H1 (cell line): ENCODE measurements around the gene SLX4IP. TPM values are rescaled to one million over a fixed set of nuclear protein-coding genes. Genes with fewer than 3 reads are reported as not detected.

ENCODE experiments used
- CTCF ChIA-PET: fragments of 300-600 bp; sonication (Branson Sonifier 250); formaldehyde crosslinking; loops from one replicate; lab custom pipeline; 2021; ENCODE audit not compliant: partially characterized antibody; lab: Charles Lee
- POLR2A ChIA-PET: fragments of 300-600 bp; sonication (Branson Sonifier 250); formaldehyde crosslinking; loops from one replicate; lab custom pipeline; 2021; ENCODE audit warnings: inconsistent platforms; ENCODE audit not compliant: partially characterized antibody; lab: Charles Lee
- DNase-seq, 2 experiments: peaks; one replicate each; pipeline versions ENCODE4 v3.0.0 to v3.0.0-alpha.2; 2010 to 2022; ENCODE audit warnings: low spot score in 2 of 2, low read depth in 1 of 2, mixed read lengths in 1 of 2
- FAIRE-seq: peaks from 2 replicates; lab custom pipeline; 2011; peaks lifted over from hg19 to GRCh38; lab: Jason Lieb, UNC
- H2AFZ ChIP-seq: 2 replicates; pipeline ENCODE4 v1.8.1; 2012; ENCODE audit warnings: low read length, inconsistent platforms
- H2AK5ac ChIP-seq: 2 replicates; pipeline ENCODE4 v1.6.1; 2013; ENCODE audit warnings: low read depth, low read length
- H2BK120ac ChIP-seq: replicated peaks from 2 replicates; pipeline ENCODE3; 2013; ENCODE audit warnings: low read depth, low read length, inconsistent platforms
- H2BK12ac ChIP-seq: 2 replicates; pipeline ENCODE4 v1.6.1; 2013; ENCODE audit warnings: low read depth, low read length
- H2BK15ac ChIP-seq: 2 replicates; pipeline ENCODE4 v1.6.1; 2013; ENCODE audit warnings: low read length
- H2BK20ac ChIP-seq: 2 replicates; pipeline ENCODE4 v1.6.1; 2013; ENCODE audit warnings: low read length
- H2BK5ac ChIP-seq: 2 replicates; pipeline ENCODE4 v1.6.1; 2013; ENCODE audit warnings: low read depth, low read length
- H3K14ac ChIP-seq: 2 replicates; pipeline ENCODE4 v1.6.1; 2013; ENCODE audit warnings: inconsistent platforms; ENCODE audit not compliant: insufficient read length
- H3K18ac ChIP-seq: 2 replicates; pipeline ENCODE4 v1.6.1; 2013; ENCODE audit warnings: low read length; ENCODE audit errors: extremely low read depth
- H3K23ac ChIP-seq: 2 replicates; pipeline ENCODE4 v1.6.1; 2013; ENCODE audit warnings: inconsistent platforms; ENCODE audit not compliant: insufficient read length
- H3K23me2 ChIP-seq: 2 replicates; pipeline ENCODE4 v1.6.1; 2013; ENCODE audit warnings: low read depth, low read length
- H3K27ac ChIP-seq: 2 replicates; pipeline ENCODE4 v1.6.1; 2011; ENCODE audit warnings: low read depth, low read length, inconsistent platforms
- H3K27me3 ChIP-seq, 4 experiments: replicated peaks in 1 of 4; 1 replicate in 1 of 4; 2 replicates in 3 of 4; pipeline versions ENCODE4 v1.6.1 to v1.8.1; 2011 to 2013; ENCODE audit warnings: low read length in 3 of 4, mild to moderate bottlenecking in 3 of 4, inconsistent platforms in 2 of 4, mixed read lengths in 2 of 4, moderate library complexity in 1 of 4; ENCODE audit not compliant: control insufficient read depth in 3 of 4, insufficient read depth in 3 of 4; ENCODE audit errors: extremely low read depth in 1 of 4
- H3K36me3 ChIP-seq, 4 experiments: 2 replicates each; pipeline versions ENCODE4 v1.6.1 to v1.8.1; 2011 to 2013; ENCODE audit warnings: mild to moderate bottlenecking in 4 of 4, low read length in 3 of 4, moderate library complexity in 2 of 4, control low read depth in 1 of 4, inconsistent platforms in 1 of 4; ENCODE audit not compliant: insufficient read depth in 4 of 4, control insufficient read depth in 2 of 4
- H3K4ac ChIP-seq: replicated peaks from 2 replicates; pipeline ENCODE3; 2013; ENCODE audit warnings: low read length, low read depth, mixed read lengths, inconsistent platforms; ENCODE audit not compliant: insufficient read length
- H3K4me1 ChIP-seq, 4 experiments: replicated peaks in 1 of 4; 1 replicate in 1 of 4; 2 replicates in 3 of 4; pipeline versions ENCODE4 v1.6.1 to v1.8.1; 2011 to 2013; ENCODE audit warnings: low read length in 3 of 4, inconsistent platforms in 2 of 4, mixed read lengths in 1 of 4; ENCODE audit not compliant: insufficient read depth in 4 of 4, control insufficient read depth in 3 of 4
- H3K4me2 ChIP-seq, 2 experiments: 2 replicates each; pipeline versions ENCODE4 v1.6.1 to v1.8.1; 2011 to 2013; ENCODE audit warnings: low read depth in 2 of 2, low read length in 2 of 2, control low read depth in 1 of 2, inconsistent platforms in 1 of 2, mild to moderate bottlenecking in 1 of 2; ENCODE audit not compliant: insufficient read depth in 1 of 2
- H3K4me3 ChIP-seq, 4 experiments: fragments of 200-600, 300-600 bp in 1 of 4; sonication (generic), shearing (Covaris generic), sonication (Bioruptor Twin) in 1 of 4; 2 replicates each; pipeline versions ENCODE4 v1.5.1 to v1.8.1; 2011 to 2016; ENCODE audit warnings: low read length in 4 of 4, low read depth in 3 of 4, control low read depth in 2 of 4, inconsistent platforms in 2 of 4, mild to moderate bottlenecking in 2 of 4, mixed read lengths in 1 of 4, moderate library complexity in 1 of 4; ENCODE audit not compliant: insufficient read depth in 2 of 4; ENCODE audit errors: extremely low read depth in 1 of 4
- H3K56ac ChIP-seq: replicated peaks from 2 replicates; pipeline ENCODE3; 2013; ENCODE audit warnings: low read depth, mild to moderate bottlenecking, mixed read lengths, low read length, inconsistent platforms; ENCODE audit not compliant: insufficient read length
- H3K79me1 ChIP-seq: 2 replicates; pipeline ENCODE4 v1.6.1; 2013; ENCODE audit warnings: low read depth, low read length, control low read depth
- H3K79me2 ChIP-seq, 2 experiments: 2 replicates each; pipeline versions ENCODE4 v1.6.1 to v1.8.1; 2012 to 2013; ENCODE audit warnings: low read length in 2 of 2, mild to moderate bottlenecking in 2 of 2, inconsistent platforms in 1 of 2; ENCODE audit not compliant: insufficient read depth in 2 of 2, control insufficient read depth in 1 of 2
- H3K9ac ChIP-seq, 4 experiments: replicated peaks in 1 of 4; 1 replicate in 1 of 4; 2 replicates in 3 of 4; pipeline versions ENCODE4 v1.6.1 to v1.8.1; 2011 to 2013; ENCODE audit warnings: low read depth in 3 of 4, low read length in 3 of 4, control low read depth in 2 of 4, mild to moderate bottlenecking in 2 of 4, moderate library complexity in 2 of 4, inconsistent platforms in 1 of 4; ENCODE audit errors: extremely low read depth in 1 of 4
- H3K9me3 ChIP-seq, 2 experiments: 2 replicates each; pipeline versions ENCODE4 v1.6.1 to v1.8.1; 2012 to 2013; ENCODE audit warnings: mild to moderate bottlenecking in 2 of 2, moderate library complexity in 2 of 2, control low read depth in 1 of 2, inconsistent platforms in 1 of 2, low read depth in 1 of 2, low read length in 1 of 2, mixed read lengths in 1 of 2; ENCODE audit not compliant: insufficient read depth in 2 of 2
- H4K20me1 ChIP-seq, 2 experiments: replicated peaks in 1 of 2; 2 replicates each; pipeline versions ENCODE3 to v1.8.1; 2011 to 2013; ENCODE audit warnings: inconsistent platforms in 2 of 2, low read length in 2 of 2, mild to moderate bottlenecking in 1 of 2; ENCODE audit not compliant: insufficient read depth in 2 of 2, control insufficient read depth in 1 of 2
- H4K5ac ChIP-seq: 2 replicates; pipeline ENCODE4 v1.6.1; 2013; ENCODE audit warnings: low read length, low read depth, mixed read lengths, inconsistent platforms; ENCODE audit not compliant: insufficient read length
- H4K8ac ChIP-seq: 2 replicates; pipeline ENCODE4 v1.8.0; 2013; ENCODE audit warnings: mild to moderate bottlenecking, moderate library complexity, low read length, inconsistent platforms; ENCODE audit not compliant: insufficient read depth; ENCODE audit errors: extremely low read depth
- H4K91ac ChIP-seq: replicated peaks from 2 replicates; pipeline ENCODE3; 2013; ENCODE audit warnings: low read length, mixed read lengths, inconsistent platforms; ENCODE audit not compliant: insufficient read length
- CHD2 ChIP-seq: IDR thresholded peaks from 2 replicates; pipeline ENCODE4 v1.6.1; 2012; ENCODE audit warnings: low read length, improper control_type of control experiment
- CREB1 ChIP-seq: IDR thresholded peaks from 2 replicates; pipeline ENCODE4 v1.6.1; 2012; ENCODE audit warnings: inconsistent platforms
- CTCF ChIP-seq, 3 experiments: IDR thresholded peaks; 1 replicate in 2 of 3; 2 replicates in 1 of 3; pipeline versions ENCODE4 v1.5.1 to v1.6.1; 2011; ENCODE audit warnings: low read length in 3 of 3, mild to moderate bottlenecking in 3 of 3, inconsistent platforms in 2 of 3, low read depth in 1 of 3, moderate library complexity in 1 of 3; ENCODE audit not compliant: insufficient read depth in 1 of 3; ENCODE audit errors: control extremely low read depth in 1 of 3
- JUN ChIP-seq: IDR thresholded peaks from 2 replicates; pipeline ENCODE4 v1.6.1; 2011; ENCODE audit warnings: low read depth, mild to moderate bottlenecking, improper control_type of control experiment, low read length
- JUND ChIP-seq: IDR thresholded peaks from 2 replicates; pipeline ENCODE4 v1.6.1; 2011; ENCODE audit warnings: mild to moderate bottlenecking, improper control_type of control experiment, low read length
- KDM5A ChIP-seq: fragments of 200-600 bp; IDR thresholded peaks from 2 replicates; pipeline ENCODE4 v1.7.1; 2012; ENCODE audit warnings: mild to moderate bottlenecking, low read length, inconsistent platforms, mixed read lengths
- NRF1 ChIP-seq: IDR thresholded peaks from 2 replicates; pipeline ENCODE4 v1.6.1; 2011; ENCODE audit warnings: mild to moderate bottlenecking, low read depth, low read length, improper control_type of control experiment
- POLR2AphosphoS5 ChIP-seq: IDR thresholded peaks from 2 replicates; pipeline ENCODE4 v1.6.1; 2011; ENCODE audit warnings: low read depth, low read length
- POU5F1 ChIP-seq: IDR thresholded peaks from 2 replicates; pipeline ENCODE4 v1.6.1; 2011; ENCODE audit warnings: low read depth, mild to moderate bottlenecking, low read length, moderate library complexity
- RXRA ChIP-seq: IDR thresholded peaks from 2 replicates; pipeline ENCODE4 v1.6.1; 2011; ENCODE audit warnings: low read depth, mild to moderate bottlenecking, low read length, moderate library complexity; ENCODE audit not compliant: insufficient read depth
- SAP30 ChIP-seq: fragments of 300-600 bp; sonication (generic); IDR thresholded peaks from 2 replicates; pipeline ENCODE4 v1.7.1; 2012; ENCODE audit warnings: low read length, moderate library complexity, mild to moderate bottlenecking, inconsistent platforms; ENCODE audit not compliant: insufficient read depth, insufficient replicate concordance
- SP1 ChIP-seq: IDR thresholded peaks from 2 replicates; pipeline ENCODE4 v1.6.1; 2011; ENCODE audit warnings: low read depth, low read length
- SP4 ChIP-seq: IDR thresholded peaks from 2 replicates; pipeline ENCODE4 v1.6.1; 2012; ENCODE audit warnings: low read length, inconsistent platforms
- TEAD4 ChIP-seq: IDR thresholded peaks from 2 replicates; pipeline ENCODE4 v1.6.1; 2012; ENCODE audit warnings: low read depth, low read length, inconsistent platforms, mixed read lengths
- WGBS, 2 experiments: shearing (Covaris generic) in 1 of 2; methylation state at CpG; one replicate each; pipeline versions ENCODE4 v1.1.6 to v1.1.7; 2013 to 2015; ENCODE audit warnings: low lambda C conversion rate in 2 of 2, mixed read lengths in 2 of 2, inconsistent platforms in 1 of 2, low coverage in 1 of 2, missing lambda C conversion rate in 1 of 2; ENCODE audit not compliant: insufficient replicate concordance in 2 of 2, insufficient coverage in 1 of 2, insufficient read length in 1 of 2; ENCODE audit errors: extremely low coverage in 1 of 2, missing lambda C conversion rate in 1 of 2; 5-methylcytosine and 5-hydroxymethylcytosine counted together
- polyA plus RNA-seq, 7 experiments: library from polyadenylated mRNA; depleted of rRNA in 3 of 7; stranded (reverse) in 5 of 7; unstranded in 2 of 7; fragments of >200 nt in 5 of 7; fragments of 200-250 nt in 2 of 7; gene quantifications; 1 replicate in 5 of 7; 2 replicates in 1 of 7; 4 replicates in 1 of 7; pipeline versions ENCODE4 v1.2.1 to v1.2.3, GENCODE V29; 2011 to 2013; ENCODE audit warnings: missing spikeins in 2 of 7, mixed read lengths in 2 of 7
- total RNA-seq: library from RNA; stranded (reverse); fragmentation: NEBNext Ultra II Directional; extraction: Animal tissue kit (Norgen Biotek cat#: 25700); gene quantifications from 2 replicates; pipeline ENCODE4 v1.2.1, GENCODE V29; 2021

The SLX4IP gene
- total and polyA plus RNA-seq, 2 of the 8 experiments (the other 6 are each of a cell fraction or from before 2014, with no cell fraction given), result 2.4 to 8.7 TPM

- no peak overlapping the region for H2AK5ac ChIP-seq
- H3K23ac ChIP-seq, result no peak overlapping the region
- no peak overlapping the region for H2AFZ ChIP-seq
- no peak overlapping the region for H3K4me3 ChIP-seq
- peaks cover under 1 to 5% of the 10 kb centered on the region in 2 experiments; a peak in 1 of 4 replicates for H3K79me2 ChIP-seq
- no peak overlapping the region for H3K18ac ChIP-seq
- no peaks in the 10 kb centered on the region for H4K20me1 ChIP-seq
- no peak overlapping the region for H3K9ac ChIP-seq
- ChIA-PET POLR2A (no interaction called here), CTCF (no interaction called here)
- no peak overlapping the region for H2BK12ac ChIP-seq
- no peak overlapping the region; the same call in 1 of the 2 replicates for H2BK5ac ChIP-seq
- H4K91ac ChIP-seq, result no peak overlapping the region
- H4K5ac ChIP-seq, result no peak overlapping the region
- no peak overlapping the region for H2BK15ac ChIP-seq
- H2BK120ac ChIP-seq, result no peak overlapping the region
- no peaks in the 10 kb centered on the region for H3K9me3 ChIP-seq
- H3K4me1 ChIP-seq, result peaks cover 0 to 5% (median 3%) of the 10 kb centered on the region in 4 experiments; a peak in 4 of 7 replicates
- FAIRE-seq, result no peak
- H2BK20ac ChIP-seq, result 0 out of 2 replicates have a peak overlapping the region, but pooled peaks have one; percentile 9
- H3K27ac ChIP-seq, result no peak overlapping the region
- H3K56ac ChIP-seq, result no peak overlapping the region
- H3K79me1 ChIP-seq, result peaks cover 2% of the 10 kb centered on the region; the same call in 1 of the 2 replicates
- no peaks in the 10 kb centered on the region for H3K23me2 ChIP-seq
- H3K14ac ChIP-seq, result no peak overlapping the region
- no peaks in the 10 kb centered on the region for H3K27me3 ChIP-seq
- 82% methylated on average over 4 of the region's 4 CpGs; no CpG with 5 or more reads in 1 of the 2 experiments for WGBS, 2 experiments
- no peak overlapping the region for H4K8ac ChIP-seq
- H3K4me2 ChIP-seq, result no peak overlapping the region
- no peak overlapping the region for H3K4ac ChIP-seq
- no peak for DNase-seq
- H3K36me3 ChIP-seq, result no peaks in the 10 kb centered on the region
- TF ChIP-seq SP4, result no peak
- no peak for TF ChIP-seq CHD2
- TF ChIP-seq RXRA, result no peak
- no peak for TF ChIP-seq POU5F1
- TF ChIP-seq NRF1, result no peak
- no peak for TF ChIP-seq TEAD4
- TF ChIP-seq JUND, result no peak
- TF ChIP-seq CTCF (IDR thresholded peaks at IDR 0.05; ENCODE audit: control extremely low read depth in 1 of 3, insufficient read depth in 1 of 3, low read depth in 1 of 3, low read length in 3 of 3), result no peak
- no peak for TF ChIP-seq POLR2AphosphoS5
- no peak for TF ChIP-seq CREB1
- no peak for TF ChIP-seq SP1
- TF ChIP-seq SAP30, result no peak
- TF ChIP-seq JUN, result no peak
- TF ChIP-seq KDM5A, result no peak
Observed at GRCh38 chr20:10508060-10508459, 73.0 kb downstream of the SLX4IP start.
